Mammary epithelial cell (primary cell): Measurements from ENCODE around the gene COG3.

ENCODE experiments used
- EZH2 ChIP-seq: IDR thresholded peaks from 2 replicates; pipeline ENCODE4 v1.6.1; 2012; ENCODE audit warnings: low read length, inconsistent platforms, borderline replicate concordance
- TF ChIP-seq, protein P1 (sequence below), 2 donors: IDR thresholded peaks in 1 of 2; conservative IDR thresholded peaks in 1 of 2; 2 replicates each; pipeline ENCODE4 v1.5.1; 2011 to 2012; ENCODE audit warnings: inconsistent platforms in 2 of 2, low read length in 2 of 2, mild to moderate bottlenecking in 2 of 2, control low read depth in 1 of 2, low read depth in 1 of 2; ENCODE audit not compliant: insufficient read depth in 1 of 2; ENCODE audit errors: extremely low read depth in 1 of 2

DNA sequence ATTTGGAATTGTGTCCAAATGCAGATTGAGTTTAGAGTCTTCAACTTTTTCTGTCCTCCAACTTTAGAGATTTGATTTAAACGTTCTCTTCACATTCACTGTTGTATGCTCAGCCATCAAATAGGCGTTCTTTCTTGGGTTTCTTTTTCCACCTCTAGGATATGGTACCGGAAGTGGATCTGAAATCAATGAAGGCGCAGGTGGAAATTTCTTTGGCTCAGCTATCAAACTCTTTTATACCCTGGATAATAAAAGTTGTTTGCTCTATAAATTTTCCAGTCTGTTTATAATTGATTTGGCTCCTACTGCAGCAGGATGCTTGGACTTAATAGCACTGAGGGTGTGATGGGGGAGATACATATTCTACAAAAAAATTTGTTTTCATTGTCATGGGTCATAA is 1.6 kb downstream of the COG3 start:
- TF ChIP-seq, protein P1, sequence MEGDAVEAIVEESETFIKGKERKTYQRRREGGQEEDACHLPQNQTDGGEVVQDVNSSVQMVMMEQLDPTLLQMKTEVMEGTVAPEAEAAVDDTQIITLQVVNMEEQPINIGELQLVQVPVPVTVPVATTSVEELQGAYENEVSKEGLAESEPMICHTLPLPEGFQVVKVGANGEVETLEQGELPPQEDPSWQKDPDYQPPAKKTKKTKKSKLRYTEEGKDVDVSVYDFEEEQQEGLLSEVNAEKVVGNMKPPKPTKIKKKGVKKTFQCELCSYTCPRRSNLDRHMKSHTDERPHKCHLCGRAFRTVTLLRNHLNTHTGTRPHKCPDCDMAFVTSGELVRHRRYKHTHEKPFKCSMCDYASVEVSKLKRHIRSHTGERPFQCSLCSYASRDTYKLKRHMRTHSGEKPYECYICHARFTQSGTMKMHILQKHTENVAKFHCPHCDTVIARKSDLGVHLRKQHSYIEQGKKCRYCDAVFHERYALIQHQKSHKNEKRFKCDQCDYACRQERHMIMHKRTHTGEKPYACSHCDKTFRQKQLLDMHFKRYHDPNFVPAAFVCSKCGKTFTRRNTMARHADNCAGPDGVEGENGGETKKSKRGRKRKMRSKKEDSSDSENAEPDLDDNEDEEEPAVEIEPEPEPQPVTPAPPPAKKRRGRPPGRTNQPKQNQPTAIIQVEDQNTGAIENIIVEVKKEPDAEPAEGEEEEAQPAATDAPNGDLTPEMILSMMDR (conservative IDR thresholded peaks at IDR 0.05 in 1 of 2, IDR thresholded peaks at IDR 0.05 in 1 of 2; ENCODE audit: extremely low read depth in 1 of 2, insufficient read depth in 1 of 2, low read depth in 1 of 2, low read length in 2 of 2) = no peak
- no peak for TF ChIP-seq EZH2
